Retinal pigment epithelial cell (primary cell): Measurements from ENCODE around the gene SNCAIP.

Source experiments
- DNase-seq: peaks from one replicate; pipeline ENCODE4 v3.0.0-alpha.2; 2010; ENCODE audit warnings: low read depth
- H3K4me3 ChIP-seq: 2 replicates; pipeline ENCODE4 v1.5.1; 2011; ENCODE audit warnings: mild to moderate bottlenecking, low read length, control low read depth, moderate library complexity
- TF ChIP-seq, protein P1 (sequence below): conservative IDR thresholded peaks from 2 replicates; pipeline ENCODE4 v1.5.1; 2011; ENCODE audit warnings: low read depth, low read length, control low read depth, inconsistent platforms

The SNCAIP gene

DNA sequence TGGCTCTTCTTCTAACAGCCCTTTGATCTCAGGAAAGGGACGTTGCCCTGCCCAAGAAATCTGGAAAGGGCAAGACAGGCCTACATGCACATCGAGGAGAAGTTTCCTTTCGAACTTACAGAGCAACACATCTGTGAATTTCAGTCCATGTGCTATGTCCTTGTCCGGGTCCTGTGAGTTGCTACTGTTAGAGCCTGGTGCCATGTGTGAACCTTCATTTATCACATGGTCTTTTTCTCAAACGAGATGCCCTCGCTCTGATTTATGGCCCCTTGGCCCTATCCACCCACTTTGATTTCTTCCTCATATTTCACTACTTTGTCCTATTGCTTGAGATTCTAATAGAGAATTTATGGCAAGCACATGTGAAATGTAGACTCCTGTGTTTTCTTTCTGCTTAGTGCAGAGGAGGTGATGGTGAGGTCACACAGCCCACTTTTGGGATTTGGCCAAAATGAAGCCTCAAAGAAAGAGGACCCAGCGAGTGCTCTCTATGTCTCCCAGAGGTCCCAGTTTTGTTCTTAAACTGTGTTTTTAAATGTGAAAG is 153.1 kb downstream of the SNCAIP start:
- no peak for DNase-seq
- H3K4me3 ChIP-seq, result no peak overlapping the region
- TF ChIP-seq, protein P1, sequence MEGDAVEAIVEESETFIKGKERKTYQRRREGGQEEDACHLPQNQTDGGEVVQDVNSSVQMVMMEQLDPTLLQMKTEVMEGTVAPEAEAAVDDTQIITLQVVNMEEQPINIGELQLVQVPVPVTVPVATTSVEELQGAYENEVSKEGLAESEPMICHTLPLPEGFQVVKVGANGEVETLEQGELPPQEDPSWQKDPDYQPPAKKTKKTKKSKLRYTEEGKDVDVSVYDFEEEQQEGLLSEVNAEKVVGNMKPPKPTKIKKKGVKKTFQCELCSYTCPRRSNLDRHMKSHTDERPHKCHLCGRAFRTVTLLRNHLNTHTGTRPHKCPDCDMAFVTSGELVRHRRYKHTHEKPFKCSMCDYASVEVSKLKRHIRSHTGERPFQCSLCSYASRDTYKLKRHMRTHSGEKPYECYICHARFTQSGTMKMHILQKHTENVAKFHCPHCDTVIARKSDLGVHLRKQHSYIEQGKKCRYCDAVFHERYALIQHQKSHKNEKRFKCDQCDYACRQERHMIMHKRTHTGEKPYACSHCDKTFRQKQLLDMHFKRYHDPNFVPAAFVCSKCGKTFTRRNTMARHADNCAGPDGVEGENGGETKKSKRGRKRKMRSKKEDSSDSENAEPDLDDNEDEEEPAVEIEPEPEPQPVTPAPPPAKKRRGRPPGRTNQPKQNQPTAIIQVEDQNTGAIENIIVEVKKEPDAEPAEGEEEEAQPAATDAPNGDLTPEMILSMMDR, result no peak

DNA sequence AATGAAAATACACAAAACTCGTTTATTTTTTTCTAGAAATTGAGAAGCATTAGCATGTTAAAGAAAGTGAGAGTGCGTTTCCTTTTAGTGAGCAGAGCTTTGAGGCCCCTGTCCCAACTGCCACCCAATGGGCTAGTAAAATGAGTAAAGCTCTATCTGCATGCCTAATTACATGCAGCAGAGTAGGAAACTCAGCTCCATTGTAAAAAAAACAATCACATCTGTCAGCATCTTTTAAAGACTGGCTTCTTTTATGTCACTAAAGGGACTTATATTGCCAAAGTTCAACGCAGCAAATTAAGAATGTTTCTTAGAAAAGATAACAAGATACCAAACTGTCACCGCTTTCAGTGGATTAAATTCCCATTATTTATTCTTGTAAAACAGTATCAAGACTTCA is 154.0 kb downstream of the SNCAIP start:
- no peak for DNase-seq
- TF ChIP-seq, protein P1, result no peak
- no peak overlapping the region for H3K4me3 ChIP-seq

- TF ChIP-seq, protein P1, result no peak
- H3K4me3 ChIP-seq, result no peak overlapping the region
- DNase-seq, result no peak
Measured at GRCh38 chr5:122468351-122469116, 156.5 kb downstream of the SNCAIP start.

- DNase-seq, result no peak
- H3K4me3 ChIP-seq, result no peak overlapping the region
- TF ChIP-seq, protein P1, result no peak
Measured at GRCh38 chr5:122469384-122469919, 157.4 kb downstream of the SNCAIP start.

GRCh38 chr5:122470365-122470764 is 158.3 kb downstream of the SNCAIP start:
- TF ChIP-seq, protein P1, result no peak

DNA sequence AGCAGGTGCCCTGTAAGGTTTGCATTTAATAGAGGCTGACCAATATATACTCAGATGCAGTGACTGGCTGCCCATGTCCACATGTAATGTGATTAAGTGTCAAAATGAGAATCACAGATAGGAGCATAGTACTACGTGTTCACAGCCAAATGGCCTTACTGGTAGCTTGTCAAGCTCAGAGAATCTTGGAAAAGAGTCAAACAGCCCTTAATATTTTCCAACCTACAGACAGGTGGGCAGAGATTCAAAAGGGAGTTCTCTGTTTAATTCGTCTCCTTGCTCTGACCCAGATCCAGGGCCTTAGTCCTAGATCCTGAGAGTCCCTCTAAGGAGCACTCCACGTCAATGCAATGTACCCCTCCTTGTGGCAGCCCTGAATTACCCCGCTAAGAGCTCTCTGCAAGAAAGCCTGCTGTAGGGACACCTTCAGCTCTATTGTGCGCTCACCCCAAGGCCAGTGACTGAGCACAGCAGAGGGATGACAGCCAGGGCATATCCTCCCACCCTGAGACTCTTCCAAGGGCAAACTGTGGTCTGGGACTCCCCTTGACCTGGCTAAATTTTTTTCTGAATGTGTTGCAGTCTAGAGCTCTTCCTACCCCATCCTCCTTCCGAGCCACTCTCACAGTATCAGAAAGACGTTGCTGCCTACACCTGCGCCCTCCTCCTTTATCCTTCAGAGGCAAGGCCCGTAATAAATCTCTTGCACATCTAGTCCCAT is 159.2 kb downstream of the SNCAIP start:
- H3K4me3 ChIP-seq, result no peak overlapping the region
- no peak for DNase-seq
- TF ChIP-seq, protein P1, result no peak

More at GRCh38 chr5:122470365-122470764, 158.3 kb downstream of the SNCAIP start:
- H3K4me3 ChIP-seq, result no peak overlapping the region
- no peak for DNase-seq

GRCh38 chr5:122471752-122472061 is 159.7 kb downstream of the SNCAIP start:
- no peak overlapping the region for H3K4me3 ChIP-seq
- no peak for DNase-seq
- TF ChIP-seq, protein P1, result no peak
